GOT3 (cell line): ENCODE measurements around the gene PYM1.
A peak's percentile ranks its signal among the peaks of the same experiment; 100 is the strongest.

ENCODE experiments used
- DNase-seq: peaks from one replicate; lab custom pipeline; 2025; ENCODE audit warnings: mixed read lengths; lab: John Stamatoyannopoulos, UW

The PYM1 gene

GRCh38 chr12:55927588-55928502, at the start of gene PYM1:
PYM1 (minus strand) TSS chr12:55927894; CDS start chr12:55927761, 133 bp downstream.
- peak; percentile 30 for DNase-seq

GRCh38 chr12:55974308-55974730, 46.6 kb upstream of the PYM1 start:
- DNase-seq, result no peak

- DNase-seq, result peak; percentile 85
These were observed 46.1 kb upstream of the PYM1 start, which contains the start of gene RAB5B for GRCh38 chr12:55973599-55974307. RAB5B (plus strand) TSS chr12:55974078; CDS start chr12:55986961, 12,883 bp downstream.

- no peak for DNase-seq
These were observed 45.4 kb upstream of the PYM1 start for GRCh38 chr12:55972911-55973598.

GRCh38 chr12:55972456-55972855, 44.8 kb upstream of the PYM1 start:
- DNase-seq, result no peak

- DNase-seq, result no peak
These were observed 44.3 kb upstream of the PYM1 start for GRCh38 chr12:55972042-55972441.

- DNase-seq, result no peak
These were observed 43.1 kb upstream of the PYM1 start for GRCh38 chr12:55970775-55971174.

- DNase-seq, result no peak
These were observed 41.7 kb upstream of the PYM1 start for GRCh38 chr12:55969356-55969755.

- no peak for DNase-seq
These were observed 39.0 kb upstream of the PYM1 start, which contains the start of gene CDK2 for GRCh38 chr12:55966408-55967281. CDK2 (plus strand) TSS chr12:55966830; CDS start chr12:55967009, 179 bp downstream.

- DNase-seq, result no peak
These were observed 38.3 kb upstream of the PYM1 start, which contains the start of gene PMEL for GRCh38 chr12:55965941-55966407. PMEL (minus strand) TSS chr12:55966042; CDS start chr12:55966011, 31 bp downstream.

GRCh38 chr12:55965240-55965639, 37.5 kb upstream of the PYM1 start:
- no peak for DNase-seq

- no peak for DNase-seq
These were observed 36.1 kb upstream of the PYM1 start for GRCh38 chr12:55963760-55964159.

GRCh38 chr12:55957106-55957859, 29.6 kb upstream of the PYM1 start:
- DNase-seq, result no peak

- DNase-seq, result no peak
These were observed 28.3 kb upstream of the PYM1 start for GRCh38 chr12:55955800-55956508.

GRCh38 chr12:55955344-55955743, 27.6 kb upstream of the PYM1 start:
- no peak for DNase-seq

GRCh38 chr12:55946553-55946952, 18.9 kb upstream of the PYM1 start:
- no peak for DNase-seq

- no peak for DNase-seq
These were observed 15.0 kb upstream of the PYM1 start for GRCh38 chr12:55942577-55943136.

GRCh38 chr12:55942055-55942454, 14.4 kb upstream of the PYM1 start:
- DNase-seq, result no peak

- DNase-seq, result no peak
These were observed 12.5 kb upstream of the PYM1 start for GRCh38 chr12:55940065-55940732.
